Type B pancreatic cell (in vitro differentiated cells): ENCODE results near the gene SLC31A1. TPM values are rescaled to one million over a fixed set of nuclear protein-coding genes. Genes with fewer than 3 reads are reported as not detected.
A peak's percentile ranks its signal among the peaks of the same experiment; 100 is the strongest.

ENCODE experiments used
- DNase-seq: peaks from one replicate; pipeline ENCODE4 v3.0.0; 2021; ENCODE audit warnings: mixed read lengths; ENCODE audit not compliant: unreplicated experiment; ENCODE audit errors: extremely low spot score
- H3K27ac Mint-ChIP-seq: 2 replicates; pipeline ENCODE4 v1.8.0; 2021; ENCODE audit warnings: mild to moderate bottlenecking, mixed read lengths
- H3K27me3 Mint-ChIP-seq: 2 replicates; pipeline ENCODE4 v1.8.0; 2021; ENCODE audit warnings: mixed read lengths
- H3K36me3 Mint-ChIP-seq: 2 replicates; pipeline ENCODE4 v1.8.0; 2021; ENCODE audit warnings: mixed read lengths
- H3K4me1 Mint-ChIP-seq: one replicate; pipeline ENCODE4 v1.8.0; 2021; ENCODE audit warnings: mixed read lengths; ENCODE audit not compliant: unreplicated experiment
- H3K4me3 Mint-ChIP-seq: 2 replicates; pipeline ENCODE4 v1.8.0; 2021; ENCODE audit warnings: mild to moderate bottlenecking, mixed read lengths
- H3K9me3 Mint-ChIP-seq: 2 replicates; pipeline ENCODE4 v1.8.0; 2021; ENCODE audit warnings: mixed read lengths
- CTCF ChIP-seq: fragments of 200-600 bp; sonication (generic); conservative IDR thresholded peaks from 2 replicates; pipeline ENCODE4 v1.5.0; 2021; ENCODE audit warnings: antibody characterized with exemption, mild to moderate bottlenecking
- total RNA-seq: library from RNA; stranded (reverse); gene quantifications from 2 replicates; pipeline ENCODE4 v1.2.1, GENCODE V29; 2021; ENCODE audit warnings: low replicate concordance

Gene SLC31A1
- total RNA-seq, 1 donor from 2014 or later = 31.7 TPM

- no peak for DNase-seq
- Mint-ChIP-seq H3K9me3 (no peaks in the 10 kb centered on the region), H3K4me1 (peaks cover 6% of the 10 kb centered on the region), H3K27ac (no peak overlapping the region), H3K27me3 (no peaks in the 10 kb centered on the region), H3K36me3 (peaks cover 14% of the 10 kb centered on the region), H3K4me3 (no peak overlapping the region)
- TF ChIP-seq CTCF = peak; percentile 91
Measured at GRCh38 chr9:113274474-113275156, 53.3 kb downstream of the SLC31A1 start.

GRCh38 chr9:113275157-113276131 is 54.1 kb downstream of the SLC31A1 start, which contains the start of the genes CDC26 and PRPF4:
CDC26 (minus strand) TSS chr9:113275572; CDS start chr9:113272507, 3,065 bp downstream.
PRPF4 (plus strand) TSS chr9:113275658; CDS start chr9:113275744, 86 bp downstream.
- Mint-ChIP-seq H3K27ac (no peak within 1 kb of the TSS), H3K36me3 (peaks cover 18% of the 10 kb centered on the region), H3K4me1 (peaks cover 13% of the 10 kb centered on the region), H3K9me3 (no peaks in the 10 kb centered on the region), H3K27me3 (no peaks in the 10 kb centered on the region), H3K4me3 (no peak within 1 kb of the TSS)
- no peak for TF ChIP-seq CTCF
- DNase-seq = peak; percentile 98

- H3K4me3 Mint-ChIP-seq = no peak overlapping the region
- no peaks in the 10 kb centered on the region for H3K27me3 Mint-ChIP-seq
- H3K4me1 Mint-ChIP-seq = peaks cover 13% of the 10 kb centered on the region
- DNase-seq = no peak
- no peak overlapping the region for H3K27ac Mint-ChIP-seq
- peaks cover 38% of the 10 kb centered on the region for H3K36me3 Mint-ChIP-seq
- no peaks in the 10 kb centered on the region for H3K9me3 Mint-ChIP-seq
- TF ChIP-seq CTCF = no peak
Measured at GRCh38 chr9:113278840-113279239, 57.5 kb downstream of the SLC31A1 start.

- Mint-ChIP-seq H3K36me3 (peaks cover 47% of the 10 kb centered on the region), H3K9me3 (no peaks in the 10 kb centered on the region), H3K4me3 (no peak overlapping the region), H3K4me1 (peaks cover 7% of the 10 kb centered on the region), H3K27ac (no peak overlapping the region), H3K27me3 (no peaks in the 10 kb centered on the region)
- no peak for TF ChIP-seq CTCF
- DNase-seq = no peak
Measured at GRCh38 chr9:113281356-113281755, 60.0 kb downstream of the SLC31A1 start.

- no peaks in the 10 kb centered on the region for H3K9me3 Mint-ChIP-seq
- peaks cover 25% of the 10 kb centered on the region for H3K36me3 Mint-ChIP-seq
- no peaks in the 10 kb centered on the region for H3K27me3 Mint-ChIP-seq
- DNase-seq = no peak
- H3K4me3 Mint-ChIP-seq = no peak overlapping the region
- no peaks in the 10 kb centered on the region for H3K4me1 Mint-ChIP-seq
- H3K27ac Mint-ChIP-seq = no peak overlapping the region
- TF ChIP-seq CTCF = no peak
Measured at GRCh38 chr9:113289091-113289490, 67.7 kb downstream of the SLC31A1 start.
